Measurements from ENCODE around the gene PCTP.

- TF ChIP-seq CTCF (IDR thresholded peaks at IDR 0.05; ENCODE audit: poor library complexity) (no peak), EZH2 (IDR thresholded peaks at IDR 0.05; ENCODE audit: borderline replicate concordance) (no peak)
These were observed 40.4 kb upstream of the PCTP start for GRCh38 chr17:55710410-55710809.
